Smooth muscle cell (in vitro differentiated cells): ENCODE data around the gene ORM1. TPM values are rescaled to one million over a fixed set of nuclear protein-coding genes. Genes with fewer than 3 reads are reported as not detected.

Source experiments
- DNase-seq: peaks from one replicate; lab custom pipeline; 2025; ENCODE audit not compliant: unreplicated experiment; lab: John Stamatoyannopoulos, UW
- H2AFZ ChIP-seq: fragments of 200-600 bp; sonication (generic); 2 replicates; pipeline ENCODE4 v1.6.0; 2016; ENCODE audit warnings: antibody characterized with exemption, low read depth, mild to moderate bottlenecking
- H3F3A ChIP-seq: fragments of 200-600 bp; sonication (generic); 2 replicates; pipeline ENCODE4 v1.6.0; 2017; ENCODE audit warnings: antibody characterized with exemption, low read depth
- H3K27ac ChIP-seq: fragments of 200-600 bp; sonication (generic); 2 replicates; pipeline ENCODE4 v1.5.1; 2016; ENCODE audit warnings: low read depth, mild to moderate bottlenecking
- H3K27me3 ChIP-seq: fragments of 200-600 bp; sonication (generic); 2 replicates; pipeline ENCODE4 v1.6.1; 2016; ENCODE audit warnings: low read depth, mild to moderate bottlenecking
- H3K36me3 ChIP-seq: fragments of 200-600 bp; sonication (generic); 2 replicates; pipeline ENCODE4 v1.5.1; 2016; ENCODE audit warnings: low read depth
- H3K4me1 ChIP-seq: fragments of 200-600 bp; sonication (generic); 2 replicates; pipeline ENCODE4 v1.5.1; 2016; ENCODE audit warnings: low read depth
- H3K4me2 ChIP-seq: fragments of 200-600 bp; sonication (generic); 2 replicates; pipeline ENCODE4 v1.6.0; 2016; ENCODE audit warnings: mild to moderate bottlenecking
- H3K4me3 ChIP-seq: fragments of 200-600 bp; sonication (generic); 2 replicates; pipeline ENCODE4 v1.5.1; 2016; ENCODE audit warnings: mild to moderate bottlenecking
- H3K79me2 ChIP-seq: fragments of 200-600 bp; sonication (generic); 2 replicates; pipeline ENCODE4 v1.6.0; 2016; ENCODE audit warnings: low read depth, mild to moderate bottlenecking
- H3K9ac ChIP-seq: fragments of 200-600 bp; sonication (generic); 2 replicates; pipeline ENCODE4 v1.6.0; 2016; ENCODE audit warnings: low read depth
- H3K9me3 ChIP-seq: fragments of 200-600 bp; sonication (generic); replicated peaks from 2 replicates; pipeline ENCODE4 v1.5.1; 2016; ENCODE audit warnings: low read depth
- H4K20me1 ChIP-seq: fragments of 200-600 bp; sonication (generic); 2 replicates; pipeline ENCODE4 v1.6.0; 2016; ENCODE audit warnings: low read depth
- CTCF ChIP-seq: fragments of 200-600 bp; sonication (generic); IDR thresholded peaks from 2 replicates; pipeline ENCODE4 v1.5.1; 2017; ENCODE audit warnings: borderline replicate concordance, mild to moderate bottlenecking, antibody characterized with exemption; ENCODE audit not compliant: insufficient read depth, poor library complexity, severe bottlenecking
- WGBS: methylation state at CpG from one replicate; pipeline ENCODE4 v1.1.7; 2016; ENCODE audit warnings: low lambda C conversion rate; 5-methylcytosine and 5-hydroxymethylcytosine counted together
- polyA plus RNA-seq: library from polyadenylated mRNA; unstranded; fragments of >200 nt; fragmentation: Nextera tagmentation; extraction: Ambion mirVana; gene quantifications from 2 replicates; pipeline ENCODE4 v1.2.1, GENCODE V29; 2016
- total RNA-seq: library from RNA; depleted of rRNA; stranded (reverse); fragments of >200 nt; gene quantifications from 2 replicates; pipeline ENCODE4 v1.2.3, GENCODE V29; 2014

ORM1 gene
- total and polyA plus RNA-seq, 2 experiments from 2014 or later = 0.74 TPM; not detected in 1

DNA sequence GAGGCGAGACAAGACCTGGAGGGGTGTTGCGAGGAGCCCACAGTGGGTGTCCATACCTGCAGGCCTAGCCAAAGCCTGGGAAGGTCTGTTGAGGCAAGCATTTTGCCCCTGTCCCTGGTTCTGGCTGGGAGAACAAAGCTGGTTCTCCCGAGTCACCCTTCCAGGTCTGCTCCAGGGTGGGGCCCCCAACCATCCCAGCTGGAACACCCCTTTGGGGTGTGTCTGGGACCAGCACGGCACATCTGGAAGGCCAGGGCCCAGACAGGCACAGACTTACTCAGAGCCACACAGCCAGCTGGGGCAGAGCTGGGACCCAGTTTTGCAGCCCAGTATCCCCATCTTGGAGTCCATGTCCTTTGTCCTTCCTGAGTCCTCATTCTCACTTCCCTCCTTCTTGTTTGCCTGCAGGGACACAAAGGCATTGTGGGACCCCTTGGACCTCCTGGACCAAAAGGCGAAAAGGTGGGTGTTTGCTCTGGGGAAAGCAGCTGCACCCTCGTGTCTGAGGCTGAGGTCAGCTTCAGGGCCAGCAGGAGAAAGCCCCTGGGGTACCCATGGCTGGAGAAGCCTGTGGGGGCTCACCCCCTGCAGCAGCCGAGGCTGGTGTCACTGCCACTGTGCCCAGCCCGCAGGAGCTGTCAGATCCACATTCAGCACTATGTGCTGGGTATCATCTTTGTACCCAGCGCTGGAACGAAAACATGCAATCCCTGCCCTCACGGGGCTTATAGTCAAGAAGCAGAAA, 38.4 kb upstream of the ORM1 start:
- no peaks in the 10 kb centered on the region for H3K36me3 ChIP-seq
- no peaks in the 10 kb centered on the region for H3K27me3 ChIP-seq
- 94% methylated on average over 11 of the region's 11 CpGs for WGBS
- no peak overlapping the region for H3K4me2 ChIP-seq
- no peak overlapping the region for H3K4me3 ChIP-seq
- no peak overlapping the region for H2AFZ ChIP-seq
- DNase-seq = no peak
- no peaks in the 10 kb centered on the region for H3K9me3 ChIP-seq
- no peaks in the 10 kb centered on the region for H4K20me1 ChIP-seq
- peaks cover 15% of the 10 kb centered on the region for H3F3A ChIP-seq
- H3K4me1 ChIP-seq = peaks cover 21% of the 10 kb centered on the region
- no peak for TF ChIP-seq CTCF
- peak overlapping the region; percentile 47 for H3K9ac ChIP-seq
- no peaks in the 10 kb centered on the region for H3K79me2 ChIP-seq
- peak overlapping the region; percentile 96 for H3K27ac ChIP-seq

DNA sequence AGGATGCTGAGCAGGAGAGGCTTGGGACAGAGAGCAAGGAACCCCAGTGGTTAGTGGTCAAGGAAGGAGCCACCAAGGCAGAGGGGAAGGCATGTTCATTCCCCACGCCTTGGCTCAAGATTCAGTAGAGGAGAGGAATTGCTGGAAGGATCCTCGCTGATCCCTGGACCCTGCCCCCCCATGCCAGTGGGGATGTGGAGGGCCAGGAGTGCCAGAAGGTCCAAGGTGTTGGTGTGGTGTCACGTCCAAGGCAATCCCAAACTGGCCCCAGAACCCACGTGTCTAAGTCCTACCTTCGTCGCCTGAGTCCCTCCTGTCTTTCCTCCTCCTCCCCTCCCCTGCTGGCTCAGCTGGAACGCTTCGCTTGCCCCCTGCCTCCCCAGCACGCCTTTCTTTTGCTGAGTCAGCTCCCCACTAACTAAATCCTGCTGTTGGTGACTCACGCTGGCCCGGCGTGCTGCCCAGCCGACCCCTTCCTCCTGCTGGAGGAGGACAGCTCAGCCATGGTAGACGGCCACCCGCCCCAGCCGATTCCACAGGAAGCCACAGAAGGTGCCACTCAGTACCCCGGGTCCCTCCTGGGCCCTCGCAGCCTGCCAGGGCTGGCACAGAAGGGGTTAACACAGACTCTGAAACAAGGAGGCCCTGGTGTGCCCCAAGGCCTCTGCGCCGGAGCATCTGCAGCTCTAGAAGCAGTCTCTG, 37.6 kb upstream of the ORM1 start:
- TF ChIP-seq CTCF = no peak
- Histone ChIP-seq H3K4me2 (peak overlapping the region; percentile 74), H2AFZ (no peak overlapping the region), H3K4me3 (no peak overlapping the region), H3K27ac (peak overlapping the region; percentile 85), H3F3A (peaks cover 15% of the 10 kb centered on the region), H3K79me2 (no peaks in the 10 kb centered on the region), H3K36me3 (no peaks in the 10 kb centered on the region), H4K20me1 (no peaks in the 10 kb centered on the region), H3K27me3 (no peaks in the 10 kb centered on the region), H3K4me1 (peaks cover 21% of the 10 kb centered on the region), H3K9me3 (no peaks in the 10 kb centered on the region), H3K9ac (peak overlapping the region; percentile 61)
- 19% methylated on average over 20 of the region's 20 CpGs for WGBS
- peak; percentile 66 for DNase-seq

DNA sequence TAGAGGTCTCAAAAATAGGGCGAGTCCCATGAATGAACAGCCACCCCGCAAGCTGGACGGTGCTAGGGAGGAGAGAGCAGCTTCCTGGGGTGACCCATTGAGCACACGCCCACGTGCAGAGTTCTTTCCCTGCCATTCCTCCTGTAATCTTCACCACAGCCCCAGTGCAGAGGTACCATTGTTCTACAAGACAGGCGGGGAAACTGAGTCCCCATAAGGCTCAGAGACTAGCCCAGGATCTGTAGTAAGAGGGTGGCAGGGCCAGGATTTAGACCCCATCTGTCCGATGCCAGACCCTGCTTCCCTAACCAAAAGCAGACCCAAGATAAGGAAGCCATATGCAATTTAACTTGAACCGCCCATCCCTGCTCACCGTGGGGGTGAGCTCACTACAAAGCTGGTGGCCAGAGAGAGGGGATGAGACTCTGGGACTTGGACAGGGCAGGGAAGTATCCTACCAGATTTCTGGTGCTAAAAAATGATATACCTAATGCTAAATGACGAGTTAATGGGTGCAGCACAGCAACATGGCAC, 36.7 kb upstream of the ORM1 start:
- Histone ChIP-seq H3K27me3 (no peaks in the 10 kb centered on the region), H3F3A (peaks cover 8% of the 10 kb centered on the region), H3K36me3 (no peaks in the 10 kb centered on the region), H2AFZ (no peak overlapping the region), H3K79me2 (no peaks in the 10 kb centered on the region), H3K27ac (peak overlapping the region; percentile 85), H3K4me2 (peak overlapping the region; percentile 74), H3K4me1 (peaks cover 21% of the 10 kb centered on the region), H3K9me3 (no peaks in the 10 kb centered on the region), H3K9ac (no peak overlapping the region), H3K4me3 (no peak overlapping the region), H4K20me1 (no peaks in the 10 kb centered on the region)
- no peak for DNase-seq
- no peak for TF ChIP-seq CTCF
- 80% methylated on average over 10 of the region's 10 CpGs for WGBS
